SK-N-MC (cell line): ENCODE data around the gene TFAP2E.
A peak's percentile ranks its signal among the peaks of the same experiment; 100 is the strongest.

ENCODE experiments used
- DNase-seq: peaks from one replicate; pipeline ENCODE4 v3.0.0-alpha.2; 2011; ENCODE audit warnings: low read depth, low spot score
- H3K27ac ChIP-seq: fragments of 200-600 bp; sonication (generic); 2 replicates; pipeline ENCODE4 v1.5.1; 2016; ENCODE audit warnings: mixed run types
- H3K36me3 ChIP-seq: fragments of 200-600 bp; sonication (generic); 2 replicates; pipeline ENCODE4 v1.6.1; 2017; ENCODE audit warnings: antibody characterized with exemption, low read length, mixed read lengths; ENCODE audit not compliant: insufficient read depth
- H3K4me3 ChIP-seq: fragments of 200-600 bp; sonication (generic); 2 replicates; pipeline ENCODE4 v1.5.1; 2016
- H3K9ac ChIP-seq: fragments of 200-600 bp; sonication (generic); 2 replicates; pipeline ENCODE4 v1.8.0; 2017; ENCODE audit warnings: mixed run types, mixed read lengths; ENCODE audit not compliant: insufficient read length
- H3K9me3 ChIP-seq: fragments of 200-600 bp; sonication (generic); 2 replicates; pipeline ENCODE4 v1.6.1; 2017; ENCODE audit warnings: low read depth, mild to moderate bottlenecking, antibody characterized with exemption, low read length, moderate library complexity, mixed read lengths
- EZH2 ChIP-seq: fragments of 200-600 bp; sonication (generic); IDR thresholded peaks from one replicate; pipeline ENCODE4 v1.6.1; 2017; ENCODE audit warnings: antibody characterized with exemption
- FOXP2 ChIP-seq: optimal IDR thresholded peaks from 2 replicates; pipeline ENCODE3; 2011; ENCODE audit warnings: mild to moderate bottlenecking, moderate library complexity; ENCODE audit not compliant: insufficient read depth; ENCODE audit errors: extremely low read length, control extremely low read depth
- POLR2AphosphoS5 ChIP-seq: IDR thresholded peaks from 2 replicates; pipeline ENCODE4 v1.6.1; 2012; ENCODE audit warnings: mild to moderate bottlenecking, low read depth, low read length, borderline replicate concordance

TFAP2E gene

DNA sequence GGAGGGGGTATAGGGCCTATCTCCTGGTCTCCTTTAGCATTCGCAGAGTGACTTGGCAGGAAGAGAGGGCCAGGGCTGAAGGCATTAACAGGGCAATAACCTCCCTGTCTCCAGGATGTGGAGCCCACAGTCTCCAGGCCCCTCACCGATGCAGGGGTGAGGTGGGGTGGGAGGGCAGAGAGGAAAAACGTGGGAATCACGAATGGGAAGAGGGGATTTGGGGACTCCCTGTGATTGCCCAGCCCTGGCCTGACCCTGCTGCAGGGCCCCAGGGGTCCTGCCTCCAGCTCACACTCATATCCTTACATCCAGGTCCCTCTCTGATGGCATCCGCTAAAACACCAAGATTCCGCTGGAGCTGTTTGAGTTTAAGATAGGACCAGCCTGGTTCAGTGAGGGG is 14.6 kb downstream of the TFAP2E start:
- Histone ChIP-seq H3K36me3 (no peaks in the 10 kb centered on the region), H3K27ac (no peak overlapping the region), H3K4me3 (no peak overlapping the region), H3K9ac (no peak overlapping the region), H3K9me3 (no peaks in the 10 kb centered on the region)
- TF ChIP-seq FOXP2 (no peak), POLR2AphosphoS5 (no peak), EZH2 (no peak)
- DNase-seq = no peak

DNA sequence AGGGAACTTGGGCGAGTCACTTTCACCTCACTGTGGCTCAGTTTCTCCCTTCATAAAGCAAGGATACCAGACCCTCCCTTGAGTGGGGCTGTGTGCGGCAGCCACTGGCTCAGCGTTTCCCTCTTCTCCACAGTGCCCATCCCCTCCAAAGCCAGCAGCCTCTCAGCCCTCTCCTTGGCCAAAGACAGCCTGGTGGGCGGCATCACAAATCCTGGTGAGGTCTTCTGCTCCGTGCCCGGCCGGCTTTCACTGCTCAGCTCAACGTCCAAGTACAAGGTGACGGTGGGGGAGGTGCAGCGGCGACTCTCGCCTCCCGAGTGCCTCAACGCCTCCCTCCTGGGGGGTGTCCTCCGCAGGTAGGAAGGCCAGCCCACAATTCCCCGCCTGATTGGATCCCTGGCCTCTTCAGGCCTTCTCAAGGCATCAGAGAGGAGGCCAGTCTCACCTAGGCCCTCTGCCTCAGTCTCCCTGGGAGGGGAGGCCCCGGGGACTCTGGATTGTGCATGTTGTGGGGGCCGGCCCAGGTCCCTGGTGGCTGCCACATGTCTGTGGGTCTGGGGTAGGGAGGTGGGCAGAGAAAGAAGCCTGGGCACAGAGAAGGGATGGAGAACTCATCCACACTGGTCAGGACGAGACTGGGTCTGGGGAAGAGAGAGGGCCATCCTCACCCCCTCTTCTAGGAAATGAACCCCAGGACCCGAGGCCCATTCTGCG is 15.2 kb downstream of the TFAP2E start:
- no peak overlapping the region for H3K9ac ChIP-seq
- DNase-seq = no peak
- H3K27ac ChIP-seq = no peak overlapping the region

DNA sequence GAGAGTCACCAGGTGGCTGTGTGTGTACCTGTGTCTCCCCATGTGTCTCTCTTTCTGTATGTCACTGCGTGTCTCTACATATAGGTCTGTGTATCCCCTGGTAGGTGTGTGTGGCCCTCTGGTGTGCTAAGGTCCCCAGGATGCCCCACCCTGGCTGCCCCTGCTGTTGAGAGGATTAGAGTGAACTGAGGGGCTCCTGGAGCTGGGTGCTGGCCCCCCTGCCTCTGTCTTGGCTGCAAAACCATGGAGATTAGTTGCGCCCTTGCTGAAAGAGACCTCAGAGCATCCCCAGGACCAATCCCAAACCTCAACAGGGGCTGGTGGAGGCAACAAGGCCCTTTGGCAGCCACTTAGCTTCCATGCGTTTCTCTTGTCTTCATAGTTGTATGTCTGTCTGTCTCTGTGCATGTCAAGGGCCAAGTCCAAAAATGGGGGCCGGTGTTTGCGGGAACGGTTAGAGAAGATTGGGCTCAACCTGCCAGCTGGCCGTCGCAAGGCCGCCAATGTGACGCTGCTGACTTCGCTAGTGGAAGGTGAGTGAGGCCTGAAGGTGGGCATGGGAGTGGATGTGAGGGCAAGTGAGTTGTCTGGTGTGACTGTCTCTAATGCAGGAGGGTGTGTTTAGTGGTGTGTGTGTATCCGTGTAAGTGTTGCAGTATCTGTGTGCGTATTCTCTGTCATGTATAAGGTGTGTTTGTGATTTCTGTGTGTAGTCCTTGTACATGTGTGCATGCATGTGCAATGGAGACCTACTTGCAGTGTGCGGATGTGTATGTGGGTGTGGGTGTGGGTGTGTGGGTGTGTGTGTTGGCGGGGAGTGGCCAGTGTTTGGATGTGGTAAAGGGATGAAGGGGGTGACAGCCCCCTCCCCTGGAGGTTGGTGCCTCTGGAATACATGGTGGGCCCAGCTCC is 16.7 kb downstream of the TFAP2E start:
- H3K36me3 ChIP-seq = no peaks in the 10 kb centered on the region
- no peak overlapping the region for H3K27ac ChIP-seq
- DNase-seq = no peak
- TF ChIP-seq POLR2AphosphoS5 = no peak
- no peak for TF ChIP-seq FOXP2
- no peak for TF ChIP-seq EZH2
- no peaks in the 10 kb centered on the region for H3K9me3 ChIP-seq
- H3K9ac ChIP-seq = no peak overlapping the region
- H3K4me3 ChIP-seq = no peak overlapping the region

More for the DNA sequence above, 15.2 kb downstream of the TFAP2E start:
- Histone ChIP-seq H3K36me3 (no peaks in the 10 kb centered on the region), H3K4me3 (no peak overlapping the region), H3K9me3 (no peaks in the 10 kb centered on the region)
- TF ChIP-seq EZH2 = no peak
- TF ChIP-seq POLR2AphosphoS5 = no peak
- no peak for TF ChIP-seq FOXP2

DNA sequence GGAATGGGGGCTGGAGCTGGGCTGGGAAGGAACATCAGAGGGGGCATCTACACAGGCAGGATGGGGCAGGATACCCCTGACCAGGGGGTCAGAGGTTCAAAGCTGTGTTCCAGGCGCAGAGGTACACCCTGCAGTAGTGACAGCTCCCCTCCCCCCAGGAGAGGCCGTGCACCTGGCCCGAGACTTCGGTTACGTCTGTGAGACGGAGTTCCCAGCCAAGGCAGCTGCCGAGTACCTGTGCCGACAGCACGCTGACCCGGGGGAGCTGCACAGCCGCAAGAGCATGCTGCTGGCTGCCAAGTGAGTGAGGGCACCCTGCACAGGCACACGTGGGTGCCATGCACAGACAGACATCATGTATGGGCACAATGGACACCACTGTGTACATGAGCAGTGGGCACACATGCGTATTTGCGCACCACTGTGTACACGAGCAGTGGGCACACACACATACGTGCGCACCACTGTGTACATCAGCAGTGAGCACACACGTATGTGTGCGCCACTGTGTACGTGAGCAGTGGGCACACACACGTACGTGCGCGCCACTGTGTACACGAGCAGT is 17.4 kb downstream of the TFAP2E start:
- no peaks in the 10 kb centered on the region for H3K9me3 ChIP-seq
- no peak overlapping the region for H3K9ac ChIP-seq
- no peaks in the 10 kb centered on the region for H3K36me3 ChIP-seq
- H3K4me3 ChIP-seq = no peak overlapping the region
- no peak for DNase-seq
- H3K27ac ChIP-seq = no peak overlapping the region
- TF ChIP-seq EZH2 = no peak
- TF ChIP-seq FOXP2 = no peak
- no peak for TF ChIP-seq POLR2AphosphoS5

DNA sequence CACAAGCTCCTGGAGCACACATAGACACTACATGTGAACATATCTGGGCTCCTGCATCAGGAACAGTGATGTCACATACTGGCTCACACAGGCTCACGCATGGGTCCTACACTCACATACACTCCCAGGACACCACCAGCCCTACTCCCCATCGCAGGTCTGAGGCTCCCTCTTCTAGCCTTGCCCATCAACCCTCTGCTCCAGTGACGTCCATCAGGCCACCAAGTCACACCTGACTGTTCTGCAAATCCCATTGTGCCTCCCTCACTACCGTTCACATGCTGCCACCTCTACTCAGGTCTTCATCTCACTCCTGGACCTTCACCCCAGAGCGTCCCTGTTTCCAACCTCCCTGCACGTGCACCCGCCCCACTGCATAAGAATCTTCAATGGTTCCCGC is 18.1 kb downstream of the TFAP2E start:
- DNase-seq = no peak
- no peaks in the 10 kb centered on the region for H3K9me3 ChIP-seq
- no peaks in the 10 kb centered on the region for H3K36me3 ChIP-seq
- H3K4me3 ChIP-seq = no peak overlapping the region
- H3K27ac ChIP-seq = no peak overlapping the region
- H3K9ac ChIP-seq = no peak overlapping the region
- TF ChIP-seq FOXP2 (no peak), EZH2 (no peak), POLR2AphosphoS5 (no peak)

DNA sequence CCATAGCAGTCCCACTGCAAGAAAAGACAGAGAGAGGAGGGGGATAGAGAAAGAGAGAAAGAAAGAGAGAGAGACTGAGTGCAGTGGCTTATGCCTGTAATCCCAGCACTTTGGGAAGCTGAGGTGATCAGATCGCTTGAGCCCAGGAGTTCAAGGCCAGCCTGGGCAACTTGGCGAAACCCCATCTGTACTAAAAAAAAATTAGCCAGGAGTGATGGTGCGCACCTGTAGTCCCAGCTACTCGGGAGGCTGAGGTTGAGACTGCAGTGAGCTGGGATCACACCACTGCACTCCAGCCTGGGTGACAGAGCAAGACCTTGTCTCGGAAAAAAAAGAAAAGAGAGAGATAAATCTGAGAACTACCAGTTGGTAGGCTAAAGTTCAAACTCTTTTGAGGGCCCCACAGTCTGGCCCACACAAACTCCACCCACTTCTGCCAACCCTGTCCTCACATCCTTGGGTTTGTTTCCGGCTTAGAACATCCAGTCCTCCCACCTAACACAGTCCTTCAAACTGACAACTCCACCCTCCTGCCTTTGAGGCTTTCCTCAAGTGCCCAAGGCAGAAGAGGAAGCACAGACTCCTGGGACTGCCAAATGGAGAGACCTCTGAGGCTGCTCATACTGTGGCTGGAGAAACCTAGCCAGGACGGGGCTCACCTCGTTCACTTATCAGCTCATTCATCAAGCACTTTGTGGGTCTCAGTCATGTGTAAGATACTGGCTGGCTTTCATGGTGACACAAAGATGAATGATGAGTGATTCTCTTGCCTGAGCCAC is 20.1 kb downstream of the TFAP2E start:
- H3K9ac ChIP-seq = no peak overlapping the region
- H3K27ac ChIP-seq = no peak overlapping the region
- no peaks in the 10 kb centered on the region for H3K36me3 ChIP-seq
- no peak for DNase-seq
- H3K4me3 ChIP-seq = no peak overlapping the region
- no peaks in the 10 kb centered on the region for H3K9me3 ChIP-seq
- TF ChIP-seq POLR2AphosphoS5 = peak; percentile 32; the same call in 1 of the 2 replicates
- no peak for TF ChIP-seq EZH2

DNA sequence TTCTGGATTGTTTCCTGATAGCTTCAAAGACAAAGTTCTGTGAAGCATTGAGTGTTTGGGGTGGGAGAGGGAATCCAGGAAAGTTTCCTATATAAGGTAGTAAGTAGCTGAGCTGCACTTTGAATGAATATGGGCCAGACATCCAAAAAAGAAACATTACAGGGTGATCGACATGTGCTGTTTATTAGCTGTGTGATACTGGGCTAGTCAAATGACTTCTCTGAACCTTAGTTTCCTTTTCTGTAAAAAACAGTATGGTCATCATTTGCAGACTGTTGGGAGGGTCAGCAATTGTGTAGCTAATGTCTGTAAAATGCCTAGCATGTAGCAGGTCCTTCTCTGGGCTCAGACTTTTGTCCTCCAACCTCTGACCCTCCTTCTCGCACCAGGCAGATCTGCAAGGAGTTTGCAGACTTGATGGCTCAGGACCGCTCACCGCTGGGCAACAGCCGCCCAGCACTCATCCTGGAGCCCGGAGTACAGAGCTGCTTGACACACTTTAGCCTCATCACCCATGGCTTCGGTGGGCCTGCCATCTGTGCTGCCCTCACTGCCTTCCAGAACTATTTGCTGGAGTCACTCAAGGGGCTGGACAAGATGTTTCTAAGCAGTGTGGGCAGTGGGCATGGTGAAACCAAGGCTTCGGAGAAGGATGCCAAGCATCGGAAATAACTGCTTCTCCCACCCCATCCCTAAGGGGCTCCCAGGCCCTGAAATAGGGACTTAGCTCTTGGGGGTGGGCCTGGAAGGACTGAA is 21.1 kb downstream of the TFAP2E start:
- no peaks in the 10 kb centered on the region for H3K36me3 ChIP-seq
- DNase-seq = no peak
- no peaks in the 10 kb centered on the region for H3K9me3 ChIP-seq
- no peak overlapping the region for H3K4me3 ChIP-seq
- no peak overlapping the region for H3K27ac ChIP-seq
- TF ChIP-seq POLR2AphosphoS5 = no peak
- no peak for TF ChIP-seq FOXP2
- TF ChIP-seq EZH2 = no peak
- no peak overlapping the region for H3K9ac ChIP-seq

DNA sequence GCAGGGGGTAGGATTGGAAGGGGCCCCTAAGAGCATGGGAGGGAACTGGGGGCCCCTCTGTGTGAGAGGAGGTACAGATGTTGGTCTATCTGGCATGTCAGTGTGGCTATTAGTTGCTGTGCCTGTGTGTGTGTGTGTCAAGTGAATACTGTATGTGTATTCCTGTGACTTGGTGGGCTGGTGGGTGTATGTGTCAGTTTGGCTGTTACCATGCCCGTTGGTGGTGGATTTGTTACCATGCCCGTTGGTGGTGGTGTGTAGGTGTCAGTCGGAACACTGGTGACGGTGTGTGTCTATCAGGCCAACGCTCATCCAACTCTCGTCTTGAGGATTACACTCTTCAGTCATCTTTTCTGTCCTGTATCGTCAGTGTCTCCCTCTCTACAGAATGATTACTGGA is 22.6 kb downstream of the TFAP2E start:
- TF ChIP-seq EZH2 = no peak
- no peak for TF ChIP-seq FOXP2
- no peak; the same call in 1 of the 2 replicates for TF ChIP-seq POLR2AphosphoS5
- no peak overlapping the region for H3K27ac ChIP-seq
- no peak overlapping the region for H3K9ac ChIP-seq
- DNase-seq = no peak
- H3K9me3 ChIP-seq = no peaks in the 10 kb centered on the region
- peaks cover 6% of the 10 kb centered on the region; the same call in 1 of the 2 replicates for H3K36me3 ChIP-seq
- no peak overlapping the region for H3K4me3 ChIP-seq
